Measurements from ENCODE around the gene SIX2.

- no peak for TF ChIP-seq CTCF (IDR thresholded peaks at IDR 0.05)
- TF ChIP-seq EZH2 (IDR thresholded peaks at IDR 0.05; ENCODE audit: borderline replicate concordance, insufficient read depth, low read depth, low read length, poor library complexity, severe bottlenecking) = no peak
These were observed 35.1 kb downstream of the SIX2 start for GRCh38 chr2:44974064-44974715.
